WTC11 (cell line): ENCODE data around the gene FDCSP. TPM values are rescaled to one million over a fixed set of nuclear protein-coding genes. Genes with fewer than 3 reads are reported as not detected.

ENCODE experiments used
- ATAC-seq: fragments of 200-7000 bp; cut with Tn5 transposase; 2 replicates; pipeline ENCODE4 v1.10.0; 2021; ENCODE audit warnings: mild to moderate bottlenecking, moderate library complexity
- CTCF ChIA-PET: fragments of 300-600 bp; sonication (Branson Sonifier 250); formaldehyde crosslinking; loops from one replicate; lab custom pipeline; 2021; ENCODE audit warnings: antibody characterized with exemption; lab: Charles Lee
- POLR2A ChIA-PET: fragments of 350-600 bp; sonication (Branson Sonifier 250); formaldehyde crosslinking; loops from one replicate; lab custom pipeline; 2021; ENCODE audit warnings: antibody characterized with exemption; lab: Charles Lee
- DNase-seq: peaks from one replicate; pipeline ENCODE4 v3.0.0; 2021; ENCODE audit warnings: low spot score
- H3K27ac Mint-ChIP-seq: 2 replicates; pipeline ENCODE4 v1.8.0; 2021; ENCODE audit warnings: mixed read lengths
- H3K27me3 Mint-ChIP-seq: 2 replicates; pipeline ENCODE4 v1.8.0; 2021; ENCODE audit warnings: low read depth, mild to moderate bottlenecking, moderate library complexity, mixed read lengths
- H3K36me3 Mint-ChIP-seq: 2 replicates; pipeline ENCODE4 v1.8.0; 2021; ENCODE audit warnings: mixed read lengths
- H3K4me1 Mint-ChIP-seq: 2 replicates; pipeline ENCODE4 v1.8.0; 2022; ENCODE audit warnings: mixed read lengths
- H3K4me3 Mint-ChIP-seq: 2 replicates; pipeline ENCODE4 v1.8.0; 2021; ENCODE audit warnings: mild to moderate bottlenecking, moderate library complexity, mixed read lengths
- H3K9me3 Mint-ChIP-seq: 2 replicates; pipeline ENCODE4 v1.8.0; 2021; ENCODE audit warnings: mixed read lengths
- CREM ChIP-seq: sonication (generic); formaldehyde crosslinking; IDR thresholded peaks from 2 replicates; pipeline ENCODE4 v1.8.1; 2022; ENCODE audit warnings: mild to moderate bottlenecking, missing genetic modification reagents, moderate library complexity
- FOXK1 ChIP-seq: sonication (generic); formaldehyde crosslinking; IDR thresholded peaks from 2 replicates; pipeline ENCODE4 v1.8.0; 2022; ENCODE audit warnings: mild to moderate bottlenecking, moderate library complexity, missing genetic modification reagents
- FOXP1 ChIP-seq: sonication (generic); formaldehyde crosslinking; IDR thresholded peaks from 2 replicates; pipeline ENCODE4 v1.8.0; 2022; ENCODE audit warnings: missing genetic modification reagents, mild to moderate bottlenecking, moderate library complexity, borderline replicate concordance
- GTF2I ChIP-seq: fragments of 250-450 bp; sonication (Bioruptor Pico); conservative IDR thresholded peaks from 2 replicates; pipeline ENCODE4 v1.4.0; 2021; ENCODE audit warnings: mild to moderate bottlenecking
- JUN ChIP-seq: sonication (generic); formaldehyde crosslinking; IDR thresholded peaks from 2 replicates; pipeline ENCODE4 v1.8.0; 2023; ENCODE audit warnings: mild to moderate bottlenecking, missing genetic modification reagents
- SMAD3 ChIP-seq: sonication (generic); formaldehyde crosslinking; IDR thresholded peaks from 2 replicates; pipeline ENCODE4 v1.8.0; 2022; ENCODE audit warnings: missing genetic modification reagents, mild to moderate bottlenecking, borderline replicate concordance
- SP1 ChIP-seq: sonication (generic); formaldehyde crosslinking; conservative IDR thresholded peaks from 2 replicates; pipeline ENCODE4 v1.8.1; 2022; ENCODE audit warnings: missing genetic modification reagents
- total RNA-seq: library from RNA; stranded (reverse); gene quantifications from 3 replicates; pipeline ENCODE4 v1.2.3, GENCODE V29; 2021
- TF ChIP-seq, protein P1 (sequence below): sonication (generic); formaldehyde crosslinking; IDR thresholded peaks from 2 replicates; pipeline ENCODE4 v1.8.1; 2022; ENCODE audit warnings: mild to moderate bottlenecking, missing genetic modification reagents, moderate library complexity, borderline replicate concordance
- TF ChIP-seq, protein P2 (sequence below): sonication (generic); formaldehyde crosslinking; IDR thresholded peaks from 2 replicates; pipeline ENCODE4 v1.8.1; 2023; ENCODE audit warnings: mild to moderate bottlenecking, missing genetic modification reagents
- TF ChIP-seq, protein P3 (sequence below): sonication (generic); formaldehyde crosslinking; IDR thresholded peaks from 2 replicates; pipeline ENCODE4 v1.8.1; 2022; ENCODE audit warnings: low read depth, missing genetic modification reagents, borderline replicate concordance
- TF ChIP-seq, protein P4 (sequence below): fragments of 250-450 bp; sonication (Bioruptor Pico); IDR thresholded peaks from 2 replicates; pipeline ENCODE4 v1.8.0; 2021; ENCODE audit warnings: mild to moderate bottlenecking
- TF ChIP-seq, protein P5 (sequence below): fragments of 250-450 bp; sonication (Bioruptor Pico); IDR thresholded peaks from 2 replicates; pipeline ENCODE4 v1.9.0; 2021; ENCODE audit warnings: moderate library complexity, mild to moderate bottlenecking, inconsistent platforms, borderline replicate concordance
- TF ChIP-seq, protein P6 (sequence below): sonication (generic); formaldehyde crosslinking; IDR thresholded peaks from 2 replicates; pipeline ENCODE4 v1.8.1; 2023; ENCODE audit warnings: mild to moderate bottlenecking, missing genetic modification reagents
- TF ChIP-seq, protein P7 (sequence below): fragments of 200-600 bp; IDR thresholded peaks from 2 replicates; pipeline ENCODE4 v1.8.0; 2022; ENCODE audit warnings: antibody characterized with exemption

Gene FDCSP
- total RNA-seq, 1 experiment from 2014 or later, result not detected

DNA sequence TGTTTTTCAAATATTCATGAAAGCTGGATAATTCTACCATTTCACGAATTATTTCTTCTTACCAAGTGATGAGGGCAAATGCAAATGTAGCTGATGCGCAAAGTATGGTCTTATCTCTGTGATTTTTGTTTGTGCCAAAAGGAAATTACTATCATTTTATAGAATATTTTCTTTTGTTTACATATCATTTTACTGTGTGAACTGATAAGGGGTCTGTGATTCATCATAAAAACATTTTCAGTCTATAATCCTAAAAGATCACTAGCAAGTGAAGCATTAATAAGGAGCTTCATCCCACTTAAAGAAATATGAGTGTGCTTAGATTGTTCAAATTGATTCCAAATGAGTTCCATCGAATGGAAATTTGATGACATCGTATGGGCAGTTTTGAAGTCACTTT lies 17.2 kb downstream of the FDCSP start:
- H3K4me3 Mint-ChIP-seq, result no peak overlapping the region

More for the DNA sequence above, 17.2 kb downstream of the FDCSP start:
- POLR2A ChIA-PET, result interaction anchor here (0.5 kb wide), 1 partner anchor 9 kb away, joined by 3 read pairs; no protein-coding TSS in a partner anchor
- ATAC-seq (no peak), DNase-seq (no peak)
- Mint-ChIP-seq H3K9me3 (no peaks in the 10 kb centered on the region), H3K36me3 (no peaks in the 10 kb centered on the region), H3K27me3 (no peaks in the 10 kb centered on the region), H3K27ac (no peak overlapping the region), H3K4me1 (no peaks in the 10 kb centered on the region)
- CTCF ChIA-PET, result no interaction called here
- TF ChIP-seq, protein P1, sequence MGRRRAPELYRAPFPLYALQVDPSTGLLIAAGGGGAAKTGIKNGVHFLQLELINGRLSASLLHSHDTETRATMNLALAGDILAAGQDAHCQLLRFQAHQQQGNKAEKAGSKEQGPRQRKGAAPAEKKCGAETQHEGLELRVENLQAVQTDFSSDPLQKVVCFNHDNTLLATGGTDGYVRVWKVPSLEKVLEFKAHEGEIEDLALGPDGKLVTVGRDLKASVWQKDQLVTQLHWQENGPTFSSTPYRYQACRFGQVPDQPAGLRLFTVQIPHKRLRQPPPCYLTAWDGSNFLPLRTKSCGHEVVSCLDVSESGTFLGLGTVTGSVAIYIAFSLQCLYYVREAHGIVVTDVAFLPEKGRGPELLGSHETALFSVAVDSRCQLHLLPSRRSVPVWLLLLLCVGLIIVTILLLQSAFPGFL (CRISPR knock-in tag), result no peak
- no peak for TF ChIP-seq JUN (CRISPR knock-in tag)
- TF ChIP-seq SP1 (CRISPR knock-in tag), result no peak
- TF ChIP-seq FOXK1 (CRISPR knock-in tag), result no peak
- TF ChIP-seq, protein P2, sequence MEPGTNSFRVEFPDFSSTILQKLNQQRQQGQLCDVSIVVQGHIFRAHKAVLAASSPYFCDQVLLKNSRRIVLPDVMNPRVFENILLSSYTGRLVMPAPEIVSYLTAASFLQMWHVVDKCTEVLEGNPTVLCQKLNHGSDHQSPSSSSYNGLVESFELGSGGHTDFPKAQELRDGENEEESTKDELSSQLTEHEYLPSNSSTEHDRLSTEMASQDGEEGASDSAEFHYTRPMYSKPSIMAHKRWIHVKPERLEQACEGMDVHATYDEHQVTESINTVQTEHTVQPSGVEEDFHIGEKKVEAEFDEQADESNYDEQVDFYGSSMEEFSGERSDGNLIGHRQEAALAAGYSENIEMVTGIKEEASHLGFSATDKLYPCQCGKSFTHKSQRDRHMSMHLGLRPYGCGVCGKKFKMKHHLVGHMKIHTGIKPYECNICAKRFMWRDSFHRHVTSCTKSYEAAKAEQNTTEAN (CRISPR knock-in tag), result no peak
- TF ChIP-seq, protein P3, sequence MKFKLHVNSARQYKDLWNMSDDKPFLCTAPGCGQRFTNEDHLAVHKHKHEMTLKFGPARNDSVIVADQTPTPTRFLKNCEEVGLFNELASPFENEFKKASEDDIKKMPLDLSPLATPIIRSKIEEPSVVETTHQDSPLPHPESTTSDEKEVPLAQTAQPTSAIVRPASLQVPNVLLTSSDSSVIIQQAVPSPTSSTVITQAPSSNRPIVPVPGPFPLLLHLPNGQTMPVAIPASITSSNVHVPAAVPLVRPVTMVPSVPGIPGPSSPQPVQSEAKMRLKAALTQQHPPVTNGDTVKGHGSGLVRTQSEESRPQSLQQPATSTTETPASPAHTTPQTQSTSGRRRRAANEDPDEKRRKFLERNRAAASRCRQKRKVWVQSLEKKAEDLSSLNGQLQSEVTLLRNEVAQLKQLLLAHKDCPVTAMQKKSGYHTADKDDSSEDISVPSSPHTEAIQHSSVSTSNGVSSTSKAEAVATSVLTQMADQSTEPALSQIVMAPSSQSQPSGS, result no peak
- TF ChIP-seq SMAD3, result no peak
- no peak for TF ChIP-seq FOXP1 (CRISPR knock-in tag)
- TF ChIP-seq, protein P4, sequence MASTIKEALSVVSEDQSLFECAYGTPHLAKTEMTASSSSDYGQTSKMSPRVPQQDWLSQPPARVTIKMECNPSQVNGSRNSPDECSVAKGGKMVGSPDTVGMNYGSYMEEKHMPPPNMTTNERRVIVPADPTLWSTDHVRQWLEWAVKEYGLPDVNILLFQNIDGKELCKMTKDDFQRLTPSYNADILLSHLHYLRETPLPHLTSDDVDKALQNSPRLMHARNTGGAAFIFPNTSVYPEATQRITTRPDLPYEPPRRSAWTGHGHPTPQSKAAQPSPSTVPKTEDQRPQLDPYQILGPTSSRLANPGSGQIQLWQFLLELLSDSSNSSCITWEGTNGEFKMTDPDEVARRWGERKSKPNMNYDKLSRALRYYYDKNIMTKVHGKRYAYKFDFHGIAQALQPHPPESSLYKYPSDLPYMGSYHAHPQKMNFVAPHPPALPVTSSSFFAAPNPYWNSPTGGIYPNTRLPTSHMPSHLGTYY (CRISPR knock-in tag), result no peak
- TF ChIP-seq GTF2I (CRISPR knock-in tag), result no peak
- TF ChIP-seq, protein P5, sequence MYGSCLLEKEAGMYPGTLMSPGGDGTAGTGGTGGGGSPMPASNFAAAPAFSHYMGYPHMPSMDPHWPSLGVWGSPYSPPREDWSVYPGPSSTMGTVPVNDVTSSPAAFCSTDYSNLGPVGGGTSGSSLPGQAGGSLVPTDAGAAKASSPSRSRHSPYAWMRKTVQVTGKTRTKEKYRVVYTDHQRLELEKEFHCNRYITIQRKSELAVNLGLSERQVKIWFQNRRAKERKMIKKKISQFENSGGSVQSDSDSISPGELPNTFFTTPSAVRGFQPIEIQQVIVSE (CRISPR knock-in tag), result no peak
- no peak for TF ChIP-seq CREM (CRISPR knock-in tag)
- TF ChIP-seq, protein P6, sequence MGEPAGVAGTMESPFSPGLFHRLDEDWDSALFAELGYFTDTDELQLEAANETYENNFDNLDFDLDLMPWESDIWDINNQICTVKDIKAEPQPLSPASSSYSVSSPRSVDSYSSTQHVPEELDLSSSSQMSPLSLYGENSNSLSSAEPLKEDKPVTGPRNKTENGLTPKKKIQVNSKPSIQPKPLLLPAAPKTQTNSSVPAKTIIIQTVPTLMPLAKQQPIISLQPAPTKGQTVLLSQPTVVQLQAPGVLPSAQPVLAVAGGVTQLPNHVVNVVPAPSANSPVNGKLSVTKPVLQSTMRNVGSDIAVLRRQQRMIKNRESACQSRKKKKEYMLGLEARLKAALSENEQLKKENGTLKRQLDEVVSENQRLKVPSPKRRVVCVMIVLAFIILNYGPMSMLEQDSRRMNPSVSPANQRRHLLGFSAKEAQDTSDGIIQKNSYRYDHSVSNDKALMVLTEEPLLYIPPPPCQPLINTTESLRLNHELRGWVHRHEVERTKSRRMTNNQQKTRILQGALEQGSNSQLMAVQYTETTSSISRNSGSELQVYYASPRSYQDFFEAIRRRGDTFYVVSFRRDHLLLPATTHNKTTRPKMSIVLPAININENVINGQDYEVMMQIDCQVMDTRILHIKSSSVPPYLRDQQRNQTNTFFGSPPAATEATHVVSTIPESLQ (CRISPR knock-in tag), result no peak
- TF ChIP-seq, protein P7, sequence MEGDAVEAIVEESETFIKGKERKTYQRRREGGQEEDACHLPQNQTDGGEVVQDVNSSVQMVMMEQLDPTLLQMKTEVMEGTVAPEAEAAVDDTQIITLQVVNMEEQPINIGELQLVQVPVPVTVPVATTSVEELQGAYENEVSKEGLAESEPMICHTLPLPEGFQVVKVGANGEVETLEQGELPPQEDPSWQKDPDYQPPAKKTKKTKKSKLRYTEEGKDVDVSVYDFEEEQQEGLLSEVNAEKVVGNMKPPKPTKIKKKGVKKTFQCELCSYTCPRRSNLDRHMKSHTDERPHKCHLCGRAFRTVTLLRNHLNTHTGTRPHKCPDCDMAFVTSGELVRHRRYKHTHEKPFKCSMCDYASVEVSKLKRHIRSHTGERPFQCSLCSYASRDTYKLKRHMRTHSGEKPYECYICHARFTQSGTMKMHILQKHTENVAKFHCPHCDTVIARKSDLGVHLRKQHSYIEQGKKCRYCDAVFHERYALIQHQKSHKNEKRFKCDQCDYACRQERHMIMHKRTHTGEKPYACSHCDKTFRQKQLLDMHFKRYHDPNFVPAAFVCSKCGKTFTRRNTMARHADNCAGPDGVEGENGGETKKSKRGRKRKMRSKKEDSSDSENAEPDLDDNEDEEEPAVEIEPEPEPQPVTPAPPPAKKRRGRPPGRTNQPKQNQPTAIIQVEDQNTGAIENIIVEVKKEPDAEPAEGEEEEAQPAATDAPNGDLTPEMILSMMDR, result no peak
